H1 (cell line): Measurements from ENCODE around the gene ABHD16B. TPM values are rescaled to one million over a fixed set of nuclear protein-coding genes. Genes with fewer than 3 reads are reported as not detected.
A peak's percentile ranks its signal among the peaks of the same experiment; 100 is the strongest.

Experiments
- CTCF ChIA-PET: fragments of 300-600 bp; sonication (Branson Sonifier 250); formaldehyde crosslinking; loops from one replicate; lab custom pipeline; 2021; ENCODE audit not compliant: partially characterized antibody; lab: Charles Lee
- POLR2A ChIA-PET: fragments of 300-600 bp; sonication (Branson Sonifier 250); formaldehyde crosslinking; loops from one replicate; lab custom pipeline; 2021; ENCODE audit warnings: inconsistent platforms; ENCODE audit not compliant: partially characterized antibody; lab: Charles Lee
- DNase-seq, 2 experiments: peaks; one replicate each; pipeline versions ENCODE4 v3.0.0 to v3.0.0-alpha.2; 2010 to 2022; ENCODE audit warnings: low spot score in 2 of 2, low read depth in 1 of 2, mixed read lengths in 1 of 2
- FAIRE-seq: peaks from 2 replicates; lab custom pipeline; 2011; peaks lifted over from hg19 to GRCh38; lab: Jason Lieb, UNC
- H2AFZ ChIP-seq: 2 replicates; pipeline ENCODE4 v1.8.1; 2012; ENCODE audit warnings: low read length, inconsistent platforms
- H2AK5ac ChIP-seq: 2 replicates; pipeline ENCODE4 v1.6.1; 2013; ENCODE audit warnings: low read depth, low read length
- H2BK120ac ChIP-seq: replicated peaks from 2 replicates; pipeline ENCODE3; 2013; ENCODE audit warnings: low read depth, low read length, inconsistent platforms
- H2BK12ac ChIP-seq: 2 replicates; pipeline ENCODE4 v1.6.1; 2013; ENCODE audit warnings: low read depth, low read length
- H2BK15ac ChIP-seq: 2 replicates; pipeline ENCODE4 v1.6.1; 2013; ENCODE audit warnings: low read length
- H2BK20ac ChIP-seq: 2 replicates; pipeline ENCODE4 v1.6.1; 2013; ENCODE audit warnings: low read length
- H2BK5ac ChIP-seq: 2 replicates; pipeline ENCODE4 v1.6.1; 2013; ENCODE audit warnings: low read depth, low read length
- H3K14ac ChIP-seq: 2 replicates; pipeline ENCODE4 v1.6.1; 2013; ENCODE audit warnings: inconsistent platforms; ENCODE audit not compliant: insufficient read length
- H3K18ac ChIP-seq: 2 replicates; pipeline ENCODE4 v1.6.1; 2013; ENCODE audit warnings: low read length; ENCODE audit errors: extremely low read depth
- H3K23ac ChIP-seq: 2 replicates; pipeline ENCODE4 v1.6.1; 2013; ENCODE audit warnings: inconsistent platforms; ENCODE audit not compliant: insufficient read length
- H3K23me2 ChIP-seq: 2 replicates; pipeline ENCODE4 v1.6.1; 2013; ENCODE audit warnings: low read depth, low read length
- H3K27ac ChIP-seq: 2 replicates; pipeline ENCODE4 v1.6.1; 2011; ENCODE audit warnings: low read depth, low read length, inconsistent platforms
- H3K27me3 ChIP-seq, 4 experiments: replicated peaks in 1 of 4; 1 replicate in 1 of 4; 2 replicates in 3 of 4; pipeline versions ENCODE4 v1.6.1 to v1.8.1; 2011 to 2013; ENCODE audit warnings: low read length in 3 of 4, mild to moderate bottlenecking in 3 of 4, inconsistent platforms in 2 of 4, mixed read lengths in 2 of 4, moderate library complexity in 1 of 4; ENCODE audit not compliant: control insufficient read depth in 3 of 4, insufficient read depth in 3 of 4; ENCODE audit errors: extremely low read depth in 1 of 4
- H3K36me3 ChIP-seq, 4 experiments: 2 replicates each; pipeline versions ENCODE4 v1.6.1 to v1.8.1; 2011 to 2013; ENCODE audit warnings: mild to moderate bottlenecking in 4 of 4, low read length in 3 of 4, moderate library complexity in 2 of 4, control low read depth in 1 of 4, inconsistent platforms in 1 of 4; ENCODE audit not compliant: insufficient read depth in 4 of 4, control insufficient read depth in 2 of 4
- H3K4ac ChIP-seq: replicated peaks from 2 replicates; pipeline ENCODE3; 2013; ENCODE audit warnings: low read length, low read depth, mixed read lengths, inconsistent platforms; ENCODE audit not compliant: insufficient read length
- H3K4me1 ChIP-seq, 4 experiments: replicated peaks in 1 of 4; 1 replicate in 1 of 4; 2 replicates in 3 of 4; pipeline versions ENCODE4 v1.6.1 to v1.8.1; 2011 to 2013; ENCODE audit warnings: low read length in 3 of 4, inconsistent platforms in 2 of 4, mixed read lengths in 1 of 4; ENCODE audit not compliant: insufficient read depth in 4 of 4, control insufficient read depth in 3 of 4
- H3K4me2 ChIP-seq, 2 experiments: 2 replicates each; pipeline versions ENCODE4 v1.6.1 to v1.8.1; 2011 to 2013; ENCODE audit warnings: low read depth in 2 of 2, low read length in 2 of 2, control low read depth in 1 of 2, inconsistent platforms in 1 of 2, mild to moderate bottlenecking in 1 of 2; ENCODE audit not compliant: insufficient read depth in 1 of 2
- H3K4me3 ChIP-seq, 4 experiments: fragments of 200-600, 300-600 bp in 1 of 4; sonication (generic), shearing (Covaris generic), sonication (Bioruptor Twin) in 1 of 4; 2 replicates each; pipeline versions ENCODE4 v1.5.1 to v1.8.1; 2011 to 2016; ENCODE audit warnings: low read length in 4 of 4, low read depth in 3 of 4, control low read depth in 2 of 4, inconsistent platforms in 2 of 4, mild to moderate bottlenecking in 2 of 4, mixed read lengths in 1 of 4, moderate library complexity in 1 of 4; ENCODE audit not compliant: insufficient read depth in 2 of 4; ENCODE audit errors: extremely low read depth in 1 of 4
- H3K56ac ChIP-seq: replicated peaks from 2 replicates; pipeline ENCODE3; 2013; ENCODE audit warnings: low read depth, mild to moderate bottlenecking, mixed read lengths, low read length, inconsistent platforms; ENCODE audit not compliant: insufficient read length
- H3K79me1 ChIP-seq: 2 replicates; pipeline ENCODE4 v1.6.1; 2013; ENCODE audit warnings: low read depth, low read length, control low read depth
- H3K79me2 ChIP-seq, 2 experiments: 2 replicates each; pipeline versions ENCODE4 v1.6.1 to v1.8.1; 2012 to 2013; ENCODE audit warnings: low read length in 2 of 2, mild to moderate bottlenecking in 2 of 2, inconsistent platforms in 1 of 2; ENCODE audit not compliant: insufficient read depth in 2 of 2, control insufficient read depth in 1 of 2
- H3K9ac ChIP-seq, 4 experiments: replicated peaks in 1 of 4; 1 replicate in 1 of 4; 2 replicates in 3 of 4; pipeline versions ENCODE4 v1.6.1 to v1.8.1; 2011 to 2013; ENCODE audit warnings: low read depth in 3 of 4, low read length in 3 of 4, control low read depth in 2 of 4, mild to moderate bottlenecking in 2 of 4, moderate library complexity in 2 of 4, inconsistent platforms in 1 of 4; ENCODE audit errors: extremely low read depth in 1 of 4
- H3K9me3 ChIP-seq, 2 experiments: 2 replicates each; pipeline versions ENCODE4 v1.6.1 to v1.8.1; 2012 to 2013; ENCODE audit warnings: mild to moderate bottlenecking in 2 of 2, moderate library complexity in 2 of 2, control low read depth in 1 of 2, inconsistent platforms in 1 of 2, low read depth in 1 of 2, low read length in 1 of 2, mixed read lengths in 1 of 2; ENCODE audit not compliant: insufficient read depth in 2 of 2
- H4K20me1 ChIP-seq, 2 experiments: replicated peaks in 1 of 2; 2 replicates each; pipeline versions ENCODE3 to v1.8.1; 2011 to 2013; ENCODE audit warnings: inconsistent platforms in 2 of 2, low read length in 2 of 2, mild to moderate bottlenecking in 1 of 2; ENCODE audit not compliant: insufficient read depth in 2 of 2, control insufficient read depth in 1 of 2
- H4K5ac ChIP-seq: 2 replicates; pipeline ENCODE4 v1.6.1; 2013; ENCODE audit warnings: low read length, low read depth, mixed read lengths, inconsistent platforms; ENCODE audit not compliant: insufficient read length
- H4K8ac ChIP-seq: 2 replicates; pipeline ENCODE4 v1.8.0; 2013; ENCODE audit warnings: mild to moderate bottlenecking, moderate library complexity, low read length, inconsistent platforms; ENCODE audit not compliant: insufficient read depth; ENCODE audit errors: extremely low read depth
- H4K91ac ChIP-seq: replicated peaks from 2 replicates; pipeline ENCODE3; 2013; ENCODE audit warnings: low read length, mixed read lengths, inconsistent platforms; ENCODE audit not compliant: insufficient read length
- BACH1 ChIP-seq: IDR thresholded peaks from 2 replicates; pipeline ENCODE4 v1.6.1; 2012; ENCODE audit warnings: low read length, improper control_type of control experiment
- HDAC2 ChIP-seq, 2 experiments: fragments of 300-600 bp in 1 of 2; sonication (generic) in 1 of 2; IDR thresholded peaks; 2 replicates each; pipeline ENCODE4 v1.6.1; 2011 to 2012; ENCODE audit warnings: low read depth in 2 of 2, low read length in 2 of 2, mild to moderate bottlenecking in 2 of 2, moderate library complexity in 2 of 2, borderline replicate concordance in 1 of 2, inconsistent platforms in 1 of 2
- KDM5A ChIP-seq: fragments of 200-600 bp; IDR thresholded peaks from 2 replicates; pipeline ENCODE4 v1.7.1; 2012; ENCODE audit warnings: mild to moderate bottlenecking, low read length, inconsistent platforms, mixed read lengths
- NRF1 ChIP-seq: IDR thresholded peaks from 2 replicates; pipeline ENCODE4 v1.6.1; 2011; ENCODE audit warnings: mild to moderate bottlenecking, low read depth, low read length, improper control_type of control experiment
- POU5F1 ChIP-seq: IDR thresholded peaks from 2 replicates; pipeline ENCODE4 v1.6.1; 2011; ENCODE audit warnings: low read depth, mild to moderate bottlenecking, low read length, moderate library complexity
- RAD21 ChIP-seq, 2 experiments: IDR thresholded peaks in 1 of 2; conservative IDR thresholded peaks in 1 of 2; 2 replicates each; pipeline ENCODE4 v1.6.1; 2011; ENCODE audit warnings: low read depth in 2 of 2, low read length in 2 of 2, improper control_type of control experiment in 1 of 2, inconsistent platforms in 1 of 2, mild to moderate bottlenecking in 1 of 2, moderate library complexity in 1 of 2
- SAP30 ChIP-seq: fragments of 300-600 bp; sonication (generic); IDR thresholded peaks from 2 replicates; pipeline ENCODE4 v1.7.1; 2012; ENCODE audit warnings: low read length, moderate library complexity, mild to moderate bottlenecking, inconsistent platforms; ENCODE audit not compliant: insufficient read depth, insufficient replicate concordance
- YY1 ChIP-seq: IDR thresholded peaks from 2 replicates; pipeline ENCODE4 v1.6.1; 2011; ENCODE audit warnings: low read depth, mild to moderate bottlenecking, low read length
- WGBS, 2 experiments: shearing (Covaris generic) in 1 of 2; methylation state at CpG; one replicate each; pipeline versions ENCODE4 v1.1.6 to v1.1.7; 2013 to 2015; ENCODE audit warnings: low lambda C conversion rate in 2 of 2, mixed read lengths in 2 of 2, inconsistent platforms in 1 of 2, low coverage in 1 of 2, missing lambda C conversion rate in 1 of 2; ENCODE audit not compliant: insufficient replicate concordance in 2 of 2, insufficient coverage in 1 of 2, insufficient read length in 1 of 2; ENCODE audit errors: extremely low coverage in 1 of 2, missing lambda C conversion rate in 1 of 2; 5-methylcytosine and 5-hydroxymethylcytosine counted together
- polyA plus RNA-seq, 7 experiments: library from polyadenylated mRNA; depleted of rRNA in 3 of 7; stranded (reverse) in 5 of 7; unstranded in 2 of 7; fragments of >200 nt in 5 of 7; fragments of 200-250 nt in 2 of 7; gene quantifications; 1 replicate in 5 of 7; 2 replicates in 1 of 7; 4 replicates in 1 of 7; pipeline versions ENCODE4 v1.2.1 to v1.2.3, GENCODE V29; 2011 to 2013; ENCODE audit warnings: missing spikeins in 2 of 7, mixed read lengths in 2 of 7
- total RNA-seq: library from RNA; stranded (reverse); fragmentation: NEBNext Ultra II Directional; extraction: Animal tissue kit (Norgen Biotek cat#: 25700); gene quantifications from 2 replicates; pipeline ENCODE4 v1.2.1, GENCODE V29; 2021

The ABHD16B gene
- total and polyA plus RNA-seq, 2 of the 8 experiments (the other 6 are each of a cell fraction or from before 2014, with no cell fraction given) = not detected

GRCh38 chr20:63863798-63864544 lies 2.7 kb downstream of the ABHD16B start:
- H3K23ac ChIP-seq = no peak overlapping the region
- DNase-seq = peak; percentile 23 to 68
- no peaks in the 10 kb centered on the region for H3K9me3 ChIP-seq
- H3K14ac ChIP-seq = no peak overlapping the region
- H2BK12ac ChIP-seq = peak overlapping the region; percentile 50; the same call in 1 of the 2 replicates
- H3K4me1 ChIP-seq = peaks cover 6 to 13% (median 10%) of the 10 kb centered on the region in 4 experiments
- peak overlapping the region; percentile 66; the same call in 1 of the 2 replicates for H3K27ac ChIP-seq
- 22% methylated on average over 38 of the region's 38 CpGs; no CpG with 5 or more reads in 1 of the 2 experiments for WGBS, 2 experiments
- H2BK5ac ChIP-seq = peak overlapping the region; percentile 92
- FAIRE-seq = no peak
- H3K18ac ChIP-seq = peak overlapping the region; percentile 83
- peak overlapping the region; percentile 75; the same call in 1 of the 2 replicates for H4K8ac ChIP-seq
- peak overlapping the region in 3 of 4 experiments; percentile 72 to 80 (median 75); a peak in 5 of 7 replicates for H3K9ac ChIP-seq
- H3K36me3 ChIP-seq = peaks cover 0 to 19% (median 4%) of the 10 kb centered on the region in 4 experiments; a peak in 3 of 8 replicates
- H4K20me1 ChIP-seq = peaks cover 0 to 8% of the 10 kb centered on the region in 2 experiments
- no peaks in the 10 kb centered on the region for H3K27me3 ChIP-seq
- no peak overlapping the region for H3K56ac ChIP-seq
- peaks cover 6% of the 10 kb centered on the region for H3K79me1 ChIP-seq
- H2AFZ ChIP-seq = no peak overlapping the region
- H2BK20ac ChIP-seq = no peak overlapping the region
- peak overlapping the region; percentile 65 for H4K5ac ChIP-seq
- peak overlapping the region; percentile 8 for H3K4ac ChIP-seq
- H3K23me2 ChIP-seq = peaks cover 4% of the 10 kb centered on the region; the same call in 1 of the 2 replicates
- peaks cover 0 to 43% of the 10 kb centered on the region in 2 experiments; a peak in 2 of 4 replicates for H3K79me2 ChIP-seq
- H3K4me2 ChIP-seq = peak overlapping the region; percentile 36 to 83
- no peak overlapping the region for H2BK120ac ChIP-seq
- peak overlapping the region; percentile 49 to 95 (median 92) for H3K4me3 ChIP-seq
- ChIA-PET CTCF (interaction anchor here (0.8 to 5.8 kb wide), 19 partner anchors 9 to 400 kb away, joined by 3 to 59 read pairs (median 4); partner anchors contain the start of genes ARFRP1 and ZGPAT), POLR2A (interaction anchor here (0.7 to 5.9 kb wide), 33 partner anchors 9 to 211 kb away, joined by 3 to 52 read pairs (median 5); partner anchors contain the start of genes ARFRP1, DNAJC5, PRPF6 and RTEL1)
- no peak overlapping the region; the same call in 1 of the 2 replicates for H2BK15ac ChIP-seq
- H2AK5ac ChIP-seq = peak overlapping the region; percentile 28
- peak overlapping the region; percentile 45 for H4K91ac ChIP-seq
- no peak; the same call in 1 of the 2 replicates for TF ChIP-seq KDM5A
- TF ChIP-seq BACH1 = peak; percentile 61
- TF ChIP-seq POU5F1 = no peak
- TF ChIP-seq NRF1 = peak; percentile 26; the same call in 1 of the 2 replicates
- peak; percentile 82 to 88 for TF ChIP-seq RAD21 (IDR thresholded peaks at IDR 0.05 in 1 of 2, conservative IDR thresholded peaks at IDR 0.05 in 1 of 2; ENCODE audit: low read depth in 2 of 2, low read length in 2 of 2)
- TF ChIP-seq YY1 = no peak
- 0 out of 4 replicates have a peak, but pooled peaks of 1 of the 2 experiments have one; percentile 27 for TF ChIP-seq HDAC2 (IDR thresholded peaks at IDR 0.05; ENCODE audit: borderline replicate concordance in 1 of 2, low read depth in 2 of 2, low read length in 2 of 2)
- no peak for TF ChIP-seq SAP30
